ENCODE measurements around the gene TMBIM1. TPM values are rescaled to one million over a fixed set of nuclear protein-coding genes. Genes with fewer than 3 reads are reported as not detected.
"Not testable (repeated sequence)": the region's sequence is repeated elsewhere in the genome, so short reads cannot be mapped to it uniquely, and the experiment has no call there.

Gene TMBIM1
- polyA plus RNA-seq, 3 donors = 101 to 139 (median 129) TPM

GRCh38 chr2:218313356-218313755 is 21.1 kb upstream of the TMBIM1 start:
- DNase-seq = no peak
- Mint-ChIP-seq H3K9me3 (peaks cover 0 to 4% (median 0%) of the 10 kb centered on the region in 7 donors), H3K27me3 (ENCODE audit: low read depth in 3 of 3) (peaks cover 0 to 2% (median 1%) of the 10 kb centered on the region in 3 donors), H3K4me1 (peaks cover 75% of the 10 kb centered on the region), H3K4me3 (no peak overlapping the region), H3K36me3 (peaks cover 0 to 6% of the 10 kb centered on the region in 2 donors), H3K27ac (peak overlapping the region; percentile 37 to 86 (median 62))
- H4K20me1 ChIP-seq (ENCODE audit: insufficient read depth, low read length) = no peaks in the 10 kb centered on the region
- H3K4me2 ChIP-seq (replicated peaks; ENCODE audit: extremely low read depth, low read length, poor library complexity, severe bottlenecking) = peak overlapping the region; percentile 50
- H3K79me2 ChIP-seq (ENCODE audit: insufficient read depth, low read length) = no peaks in the 10 kb centered on the region
- no peaks in the 10 kb centered on the region for H3K27me3 ChIP-seq (ENCODE audit: control insufficient read depth in 2 of 2, insufficient read depth in 2 of 2, low read length in 2 of 2)
- peaks cover 71 to 84% of the 10 kb centered on the region in 2 donors for H3K4me1 ChIP-seq (ENCODE audit: control insufficient read depth in 1 of 2, insufficient read depth in 2 of 2, low read length in 2 of 2)
- no peak for TF ChIP-seq CTCF (IDR thresholded peaks at IDR 0.05)
- peak overlapping the region in 1 of 2 donors; percentile 40 for H3K27ac ChIP-seq (ENCODE audit: low read depth in 1 of 2, low read length in 2 of 2)
- peak overlapping the region in 1 of 3 experiments; percentile 52 for H3K4me3 ChIP-seq (replicated peaks in 1 of 3; ENCODE audit: low read depth in 2 of 3, low read length in 3 of 3)
- no peak overlapping the region for H3K9ac ChIP-seq (ENCODE audit: insufficient read depth, low read length, poor library complexity, severe bottlenecking)
- intact Hi-C loops (cut with micrococcal nuclease) = no loop called here
- no peaks in the 10 kb centered on the region for H3K36me3 ChIP-seq (replicated peaks in 1 of 2; ENCODE audit: control insufficient read depth in 1 of 2, insufficient read depth in 2 of 2, low read length in 2 of 2)
- H2AFZ ChIP-seq (ENCODE audit: insufficient read depth, low read depth, low read length, poor library complexity, severe bottlenecking) = no peak overlapping the region
- no CpG with 5 or more reads among the region's 1 CpG for WGBS (ENCODE audit: insufficient coverage)
- H3K9me3 ChIP-seq (replicated peaks in 1 of 2; ENCODE audit: control insufficient read depth in 1 of 2, insufficient read depth in 1 of 2, low read length in 2 of 2) = no peaks in the 10 kb centered on the region

GRCh38 chr2:218312267-218312756 is 20.0 kb upstream of the TMBIM1 start:
- H3K4me3 Mint-ChIP-seq = no peak overlapping the region
- no peak overlapping the region for H2AFZ ChIP-seq (ENCODE audit: insufficient read depth, low read depth, low read length, poor library complexity, severe bottlenecking)
- no peaks in the 10 kb centered on the region for H3K27me3 ChIP-seq (ENCODE audit: control insufficient read depth in 2 of 2, insufficient read depth in 2 of 2, low read length in 2 of 2)
- H3K4me3 ChIP-seq (replicated peaks in 1 of 3; ENCODE audit: low read depth in 2 of 3, low read length in 3 of 3) = no peak overlapping the region
- H3K79me2 ChIP-seq (ENCODE audit: insufficient read depth, low read length) = no peaks in the 10 kb centered on the region
- H3K27ac Mint-ChIP-seq = peak overlapping the region in 4 of 7 donors; percentile 7 to 66 (median 45)
- peaks cover 60 to 77% of the 10 kb centered on the region in 2 donors for H3K4me1 ChIP-seq (ENCODE audit: control insufficient read depth in 1 of 2, insufficient read depth in 2 of 2, low read length in 2 of 2)
- no peak for DNase-seq
- H3K9ac ChIP-seq (ENCODE audit: insufficient read depth, low read length, poor library complexity, severe bottlenecking) = no peak overlapping the region
- no peaks in the 10 kb centered on the region for H3K36me3 ChIP-seq (replicated peaks in 1 of 2; ENCODE audit: control insufficient read depth in 1 of 2, insufficient read depth in 2 of 2, low read length in 2 of 2)
- peaks cover 0 to 4% of the 10 kb centered on the region in 2 donors for H3K36me3 Mint-ChIP-seq
- H4K20me1 ChIP-seq (ENCODE audit: insufficient read depth, low read length) = no peaks in the 10 kb centered on the region
- H3K4me2 ChIP-seq (replicated peaks; ENCODE audit: extremely low read depth, low read length, poor library complexity, severe bottlenecking) = no peak overlapping the region
- TF ChIP-seq CTCF (IDR thresholded peaks at IDR 0.05) = no peak
- H3K27ac ChIP-seq (ENCODE audit: low read depth in 1 of 2, low read length in 2 of 2) = no peak overlapping the region
- H3K4me1 Mint-ChIP-seq = peaks cover 69% of the 10 kb centered on the region
- peaks cover 0 to 4% (median 0%) of the 10 kb centered on the region in 7 donors for H3K9me3 Mint-ChIP-seq
- peaks cover 0 to 2% (median 1%) of the 10 kb centered on the region in 3 donors for H3K27me3 Mint-ChIP-seq (ENCODE audit: low read depth in 3 of 3)
- no peaks in the 10 kb centered on the region for H3K9me3 ChIP-seq (replicated peaks in 1 of 2; ENCODE audit: control insufficient read depth in 1 of 2, insufficient read depth in 1 of 2, low read length in 2 of 2)
- whole genome bisulfite sequencing (ENCODE audit: insufficient coverage) = no CpG with 5 or more reads among the region's 2 CpGs
- intact Hi-C loops (cut with micrococcal nuclease) = no loop called here

- H3K36me3 ChIP-seq (replicated peaks in 1 of 2; ENCODE audit: control insufficient read depth in 1 of 2, insufficient read depth in 2 of 2, low read length in 2 of 2); H3K27me3 ChIP-seq (ENCODE audit: control insufficient read depth in 2 of 2, insufficient read depth in 2 of 2, low read length in 2 of 2); DNase-seq; H3K4me3 Mint-ChIP-seq; H3K36me3 Mint-ChIP-seq; H3K9me3 ChIP-seq (replicated peaks in 1 of 2; ENCODE audit: control insufficient read depth in 1 of 2, insufficient read depth in 1 of 2, low read length in 2 of 2); H4K20me1 ChIP-seq (ENCODE audit: insufficient read depth, low read length); intact Hi-C loops (cut with micrococcal nuclease); H3K4me2 ChIP-seq (replicated peaks; ENCODE audit: extremely low read depth, low read length, poor library complexity, severe bottlenecking); H3K79me2 ChIP-seq (ENCODE audit: insufficient read depth, low read length); H3K9me3 Mint-ChIP-seq; H2AFZ ChIP-seq (ENCODE audit: insufficient read depth, low read depth, low read length, poor library complexity, severe bottlenecking); H3K27me3 Mint-ChIP-seq (ENCODE audit: low read depth in 3 of 3); H3K4me3 ChIP-seq (replicated peaks in 1 of 3; ENCODE audit: low read depth in 2 of 3, low read length in 3 of 3); H3K9ac ChIP-seq (ENCODE audit: insufficient read depth, low read length, poor library complexity, severe bottlenecking); H3K27ac ChIP-seq (ENCODE audit: low read depth in 1 of 2, low read length in 2 of 2): not testable (repeated sequence)
- Mint-ChIP-seq H3K27ac (peak overlapping the region in 2 of 7 donors; percentile 48 to 88), H3K4me1 (peaks cover 62% of the 10 kb centered on the region)
- WGBS (ENCODE audit: insufficient coverage) = 100% methylated on average over 1 of the region's 11 CpGs
- peaks cover 54 to 71% of the 10 kb centered on the region in 2 donors for H3K4me1 ChIP-seq (ENCODE audit: control insufficient read depth in 1 of 2, insufficient read depth in 2 of 2, low read length in 2 of 2)
Measured at GRCh38 chr2:218311541-218312266, 19.4 kb upstream of the TMBIM1 start.
